WTC11 (cell line): Measurements from ENCODE around the gene PLEKHH2. TPM values are rescaled to one million over a fixed set of nuclear protein-coding genes. Genes with fewer than 3 reads are reported as not detected.

Experiments used
- ATAC-seq: fragments of 200-7000 bp; cut with Tn5 transposase; 2 replicates; pipeline ENCODE4 v1.10.0; 2021; ENCODE audit warnings: mild to moderate bottlenecking, moderate library complexity
- CTCF ChIA-PET: fragments of 300-600 bp; sonication (Branson Sonifier 250); formaldehyde crosslinking; loops from one replicate; lab custom pipeline; 2021; ENCODE audit warnings: antibody characterized with exemption; lab: Charles Lee
- POLR2A ChIA-PET: fragments of 350-600 bp; sonication (Branson Sonifier 250); formaldehyde crosslinking; loops from one replicate; lab custom pipeline; 2021; ENCODE audit warnings: antibody characterized with exemption; lab: Charles Lee
- DNase-seq: peaks from one replicate; pipeline ENCODE4 v3.0.0; 2021; ENCODE audit warnings: low spot score
- H3K27ac Mint-ChIP-seq: 2 replicates; pipeline ENCODE4 v1.8.0; 2021; ENCODE audit warnings: mixed read lengths
- H3K27me3 Mint-ChIP-seq: 2 replicates; pipeline ENCODE4 v1.8.0; 2021; ENCODE audit warnings: low read depth, mild to moderate bottlenecking, moderate library complexity, mixed read lengths
- H3K36me3 Mint-ChIP-seq: 2 replicates; pipeline ENCODE4 v1.8.0; 2021; ENCODE audit warnings: mixed read lengths
- H3K4me1 Mint-ChIP-seq: 2 replicates; pipeline ENCODE4 v1.8.0; 2022; ENCODE audit warnings: mixed read lengths
- H3K4me3 Mint-ChIP-seq: 2 replicates; pipeline ENCODE4 v1.8.0; 2021; ENCODE audit warnings: mild to moderate bottlenecking, moderate library complexity, mixed read lengths
- H3K9me3 Mint-ChIP-seq: 2 replicates; pipeline ENCODE4 v1.8.0; 2021; ENCODE audit warnings: mixed read lengths
- ARID4B ChIP-seq: sonication (generic); formaldehyde crosslinking; IDR thresholded peaks from 2 replicates; pipeline ENCODE4 v1.8.0; 2023; ENCODE audit warnings: missing genetic modification reagents, mild to moderate bottlenecking, borderline replicate concordance
- E2F1 ChIP-seq: sonication (generic); formaldehyde crosslinking; IDR thresholded peaks from 2 replicates; pipeline ENCODE4 v1.8.0; 2022; ENCODE audit warnings: mild to moderate bottlenecking, missing genetic modification reagents
- E2F4 ChIP-seq: sonication (generic); formaldehyde crosslinking; IDR thresholded peaks from 2 replicates; pipeline ENCODE4 v1.8.1; 2022; ENCODE audit warnings: low read depth, mild to moderate bottlenecking, moderate library complexity, missing genetic modification reagents, borderline replicate concordance
- E2F5 ChIP-seq: sonication (generic); formaldehyde crosslinking; IDR thresholded peaks from 2 replicates; pipeline ENCODE4 v1.8.1; 2022; ENCODE audit warnings: mild to moderate bottlenecking, moderate library complexity, missing genetic modification reagents
- ESRRA ChIP-seq: sonication (generic); formaldehyde crosslinking; IDR thresholded peaks from 2 replicates; pipeline ENCODE4 v1.8.1; 2022; ENCODE audit warnings: mild to moderate bottlenecking, missing genetic modification reagents, borderline replicate concordance
- FOXP1 ChIP-seq: sonication (generic); formaldehyde crosslinking; IDR thresholded peaks from 2 replicates; pipeline ENCODE4 v1.8.0; 2022; ENCODE audit warnings: missing genetic modification reagents, mild to moderate bottlenecking, moderate library complexity, borderline replicate concordance
- HMGA2 ChIP-seq: fragments of 250-450 bp; sonication (Bioruptor Pico); IDR thresholded peaks from 2 replicates; pipeline ENCODE4 v1.4.0; 2021; ENCODE audit warnings: mild to moderate bottlenecking, moderate library complexity
- ZNF121 ChIP-seq: sonication (generic); formaldehyde crosslinking; IDR thresholded peaks from 2 replicates; pipeline ENCODE4 v1.8.0; 2023; ENCODE audit warnings: missing genetic modification reagents
- ZNF416 ChIP-seq: fragments of 250-450 bp; sonication (Bioruptor Pico); IDR thresholded peaks from 2 replicates; pipeline ENCODE4 v1.9.0; 2021; ENCODE audit warnings: mild to moderate bottlenecking, inconsistent platforms
- ZNF512 ChIP-seq: sonication (generic); formaldehyde crosslinking; IDR thresholded peaks from 2 replicates; pipeline ENCODE4 v1.8.1; 2022; ENCODE audit warnings: missing genetic modification reagents, borderline replicate concordance
- ZNF671 ChIP-seq: fragments of 250-450 bp; sonication (Bioruptor Pico); IDR thresholded peaks from 2 replicates; pipeline ENCODE4 v1.8.0; 2021; ENCODE audit warnings: mild to moderate bottlenecking
- total RNA-seq: library from RNA; stranded (reverse); gene quantifications from 3 replicates; pipeline ENCODE4 v1.2.3, GENCODE V29; 2021

Gene PLEKHH2
- total RNA-seq, 1 experiment from 2014 or later = 5.8 TPM

GRCh38 chr2:43796206-43796605 lies 159.1 kb downstream of the PLEKHH2 start (continued):
- TF ChIP-seq E2F4 (CRISPR knock-in tag) (no peak), ZNF416 (CRISPR knock-in tag) (no peak), ESRRA (CRISPR knock-in tag) (no peak)

- ATAC-seq = peak; percentile 56
- ChIA-PET CTCF (interaction anchor here (0.8 to 1.7 kb wide), 11 partner anchors 8 to 193 kb away, joined by 3 to 13 read pairs (median 5); partner anchors contain the start of genes DYNC2LI1 and PLEKHH2), POLR2A (no interaction called here)
- no peak for DNase-seq
- no peaks in the 10 kb centered on the region for H3K4me1 Mint-ChIP-seq
- H3K9me3 Mint-ChIP-seq = no peaks in the 10 kb centered on the region
- no peak overlapping the region for H3K4me3 Mint-ChIP-seq
- H3K27ac Mint-ChIP-seq = no peak overlapping the region
- no peaks in the 10 kb centered on the region for H3K27me3 Mint-ChIP-seq
- no peaks in the 10 kb centered on the region for H3K36me3 Mint-ChIP-seq
- no peak for TF ChIP-seq ZNF671 (CRISPR knock-in tag)
- TF ChIP-seq, all 79 proteins: peak for 0
Observed at GRCh38 chr2:43798300-43798699, 161.2 kb downstream of the PLEKHH2 start.

GRCh38 chr2:43800894-43801293 lies 163.8 kb downstream of the PLEKHH2 start:
- Mint-ChIP-seq H3K9me3 (no peaks in the 10 kb centered on the region), H3K27ac (no peak overlapping the region), H3K4me1 (no peaks in the 10 kb centered on the region), H3K36me3 (no peaks in the 10 kb centered on the region), H3K4me3 (no peak overlapping the region), H3K27me3 (no peaks in the 10 kb centered on the region)
- TF ChIP-seq ZNF121 (CRISPR knock-in tag) = no peak
- TF ChIP-seq HMGA2 (CRISPR knock-in tag) = peak; percentile 98
- CTCF ChIA-PET = interaction anchor here (1.0 kb wide), 1 partner anchor 196 kb away, joined by 4 read pairs; no protein-coding TSS in a partner anchor
- POLR2A ChIA-PET = no interaction called here
- no peak for DNase-seq
- no peak for ATAC-seq

- Mint-ChIP-seq H3K27ac (no peak overlapping the region), H3K27me3 (no peaks in the 10 kb centered on the region), H3K4me3 (no peak overlapping the region), H3K4me1 (no peaks in the 10 kb centered on the region), H3K36me3 (no peaks in the 10 kb centered on the region), H3K9me3 (no peaks in the 10 kb centered on the region)
- TF ChIP-seq FOXP1 (CRISPR knock-in tag) (no peak), E2F5 (CRISPR knock-in tag) (no peak), ARID4B (no peak), ZNF512 (no peak), E2F1 (CRISPR knock-in tag) (no peak)
- ChIA-PET POLR2A (no interaction called here), CTCF (interaction anchor here (0.6 kb wide), 2 partner anchors 192 to 197 kb away, joined by 3 read pairs; no protein-coding TSS in a partner anchor)
- no peak for DNase-seq
- ATAC-seq = no peak
Observed at GRCh38 chr2:43802135-43802534, 165.1 kb downstream of the PLEKHH2 start.
